GM12878 (cell line): ENCODE measurements around the gene CPNE4. TPM values are rescaled to one million over a fixed set of nuclear protein-coding genes. Genes with fewer than 3 reads are reported as not detected.
A peak's percentile ranks its signal among the peaks of the same experiment; 100 is the strongest.

Experiments
- ATAC-seq: fragments of 200-7000 bp; cut with Tn5 transposase; 3 replicates; pipeline ENCODE4 v1.9.1; 2020; ENCODE audit warnings: mild to moderate bottlenecking, moderate library complexity
- BruUV-seq: library from RNA; stranded (reverse); fragments of 400-500 nt; replicated peaks from 2 replicates; lab custom pipeline; 2021; lab: Mats Ljungman, UMichigan
- CTCF ChIA-PET: fragments of 300-600 bp; sonication (Branson Sonifier 250); formaldehyde crosslinking; extraction: SDS; loops from one replicate; lab custom pipeline; 2021; ENCODE audit warnings: inconsistent platforms; lab: Yijun Ruan, JAX
- POLR2A ChIA-PET: fragments of 350-600 bp; formaldehyde crosslinking; extraction: SDS; loops from one replicate; lab custom pipeline; 2021; ENCODE audit warnings: inconsistent platforms; lab: Charles Lee
- RAD21 ChIA-PET: fragments of 300-600 bp; sonication (Branson Sonifier 250); formaldehyde crosslinking; loops from one replicate; lab custom pipeline; 2023; ENCODE audit warnings: antibody characterized with exemption; ENCODE audit not compliant: unreplicated experiment; lab: Charles Lee
- SMC1A ChIA-PET: fragments of 300-600 bp; sonication (Branson Sonifier 250); formaldehyde crosslinking; loops from one replicate; lab custom pipeline; 2023; ENCODE audit not compliant: unreplicated experiment, uncharacterized antibody; lab: Charles Lee
- DNase-seq: peaks from one replicate; pipeline ENCODE4 v3.0.0-alpha.2; 2011; ENCODE audit warnings: low read depth, low spot score
- FAIRE-seq: peaks from 3 replicates; lab custom pipeline; 2011; peaks lifted over from hg19 to GRCh38; lab: Jason Lieb, UNC
- H2AFZ ChIP-seq: 2 replicates; pipeline ENCODE4 v1.6.0; 2011; ENCODE audit warnings: low read depth, low read length, control low read depth; ENCODE audit not compliant: control insufficient read depth
- H3K27ac ChIP-seq: 2 replicates; pipeline ENCODE4 v1.5.1; 2011; ENCODE audit warnings: control low read depth; ENCODE audit not compliant: control insufficient read depth, insufficient read depth
- H3K27me3 ChIP-seq, 2 experiments: replicated peaks in 1 of 2; 2 replicates each; pipeline versions ENCODE4 v1.6.0 to v1.6.1; 2011; ENCODE audit warnings: low read length in 1 of 2; ENCODE audit not compliant: control insufficient read depth in 2 of 2, insufficient read depth in 2 of 2
- H3K36me3 ChIP-seq, 2 experiments: 2 replicates each; pipeline ENCODE4 v1.5.1; 2011; ENCODE audit warnings: low read length in 1 of 2; ENCODE audit not compliant: control insufficient read depth in 2 of 2, insufficient read depth in 2 of 2
- H3K4me1 ChIP-seq: 2 replicates; pipeline ENCODE4 v1.6.1; 2011; ENCODE audit warnings: mild to moderate bottlenecking, low read length, moderate library complexity, mixed read lengths; ENCODE audit not compliant: control insufficient read depth, insufficient read depth
- H3K4me2 ChIP-seq: 2 replicates; pipeline ENCODE4 v1.6.0; 2011; ENCODE audit warnings: control low read depth; ENCODE audit not compliant: control insufficient read depth, insufficient read depth
- H3K4me3 ChIP-seq: fragments of 200-600 bp; sonication (generic); 2 replicates; pipeline ENCODE4 v1.5.1; 2016
- H3K79me2 ChIP-seq: 2 replicates; pipeline ENCODE4 v1.6.0; 2011; ENCODE audit warnings: low read length; ENCODE audit not compliant: control insufficient read depth, insufficient read depth
- H3K9ac ChIP-seq: 2 replicates; pipeline ENCODE4 v1.8.0; 2011; ENCODE audit warnings: low read length, control low read depth, mixed read lengths; ENCODE audit not compliant: control insufficient read depth, insufficient read depth
- H3K9me3 ChIP-seq: replicated peaks from 3 replicates; pipeline ENCODE4 v1.5.1; 2011; ENCODE audit warnings: mild to moderate bottlenecking, low read length; ENCODE audit not compliant: control insufficient read depth, insufficient read depth
- H4K20me1 ChIP-seq: 2 replicates; pipeline ENCODE4 v1.6.0; 2011; ENCODE audit not compliant: control insufficient read depth, insufficient read depth
- MTA2 ChIP-seq: fragments of 450-650 bp; IDR thresholded peaks from 2 replicates; pipeline ENCODE4 v1.6.1; 2016; ENCODE audit warnings: low read depth, mild to moderate bottlenecking, moderate library complexity
- NBN ChIP-seq: fragments of 450-650 bp; IDR thresholded peaks from 2 replicates; pipeline ENCODE4 v1.6.1; 2016
- POLR2AphosphoS2 ChIP-seq: IDR thresholded peaks from 2 replicates; pipeline ENCODE4 v1.6.1; 2011; ENCODE audit warnings: low read depth, mild to moderate bottlenecking, low read length, improper control_type of control experiment, moderate library complexity
- RAD51 ChIP-seq: fragments of 450-650 bp; IDR thresholded peaks from 2 replicates; pipeline ENCODE4 v1.6.1; 2016; ENCODE audit warnings: moderate library complexity, mild to moderate bottlenecking, inconsistent platforms
- RBBP5 ChIP-seq: fragments of 200-600 bp; sonication (generic); conservative IDR thresholded peaks from 2 replicates; pipeline ENCODE4 v1.6.1; 2016
- SREBF2 ChIP-seq: IDR thresholded peaks from 2 replicates; pipeline ENCODE4 v1.6.1; 2012; ENCODE audit warnings: mild to moderate bottlenecking, low read length
- TCF7 ChIP-seq: IDR thresholded peaks from 2 replicates; pipeline ENCODE4 v1.6.1; 2014; ENCODE audit warnings: antibody characterized with exemption, borderline replicate concordance
- ZZZ3 ChIP-seq: IDR thresholded peaks from 2 replicates; pipeline ENCODE4 v1.6.1; 2011; ENCODE audit warnings: low read depth; ENCODE audit not compliant: control insufficient read depth, insufficient read length
- WGBS: methylation state at CpG from one replicate; pipeline ENCODE4 v1.1.6; 2016; ENCODE audit warnings: low lambda C conversion rate; ENCODE audit not compliant: insufficient replicate concordance, insufficient coverage; ENCODE audit errors: missing lambda C conversion rate; 5-methylcytosine and 5-hydroxymethylcytosine counted together
- in situ Hi-C: fragments of 300-500 bp; cut with MboI; formaldehyde crosslinking; loops from 9 replicates; pipeline ENCODE4 v1.14.3; 2018; ENCODE audit warnings: mixed read lengths
- intact Hi-C: fragments of 100-400 bp; cut with micrococcal nuclease; formaldehyde crosslinking; loops from one replicate; pipeline ENCODE4 v1.14.2; 2022; ENCODE audit not compliant: unreplicated experiment
- polyA plus RNA-seq, 11 experiments: library from polyadenylated mRNA; depleted of rRNA in 4 of 11; unstranded in 6 of 11; stranded (reverse) in 5 of 11; fragments of >200 nt; fragmentation: Nextera tagmentation in 4 of 11; fragmentation: Illumina TruSeq in 1 of 11; extraction: Ambion mirVana in 4 of 11; extraction: Trizol in 1 of 11; gene quantifications; 1 replicate in 1 of 11; 2 replicates in 10 of 11; pipeline versions ENCODE4 v1.2.1 to v1.2.3, GENCODE V29; 2011 to 2016; ENCODE audit warnings: inconsistent platforms in 2 of 11, missing spikeins in 2 of 11, low read depth in 1 of 11
- total RNA-seq, 4 experiments: library from RNA; depleted of rRNA in 3 of 4; stranded (reverse); fragments of >200 nt in 3 of 4; fragmentation: Illumina TruSeq in 1 of 4; extraction: Trizol in 1 of 4; gene quantifications; 2 replicates each; pipeline versions ENCODE4 v1.2.1 to v1.2.3, GENCODE V29; 2013 to 2021
- TF ChIP-seq, protein P1 (sequence below): fragments of 450-650 bp; IDR thresholded peaks from 2 replicates; pipeline ENCODE4 v1.6.1; 2017; ENCODE audit warnings: mild to moderate bottlenecking, moderate library complexity
- TF ChIP-seq, protein P2 (sequence below): IDR thresholded peaks from 2 replicates; pipeline ENCODE4 v1.6.1; 2012; ENCODE audit warnings: improper control_type of control experiment, low read depth, low read length; ENCODE audit not compliant: insufficient replicate concordance
- TF ChIP-seq, protein P3 (sequence below): IDR thresholded peaks from 2 replicates; pipeline ENCODE4 v1.6.1; 2012; ENCODE audit warnings: low read depth, low read length, improper control_type of control experiment

The CPNE4 gene
- total and polyA plus RNA-seq, 10 of the 15 experiments (the other 5 are each of a cell fraction or from before 2014, with no cell fraction given), result 0.17 to 1.9 (median 0.48) TPM; not detected in 1

DNA sequence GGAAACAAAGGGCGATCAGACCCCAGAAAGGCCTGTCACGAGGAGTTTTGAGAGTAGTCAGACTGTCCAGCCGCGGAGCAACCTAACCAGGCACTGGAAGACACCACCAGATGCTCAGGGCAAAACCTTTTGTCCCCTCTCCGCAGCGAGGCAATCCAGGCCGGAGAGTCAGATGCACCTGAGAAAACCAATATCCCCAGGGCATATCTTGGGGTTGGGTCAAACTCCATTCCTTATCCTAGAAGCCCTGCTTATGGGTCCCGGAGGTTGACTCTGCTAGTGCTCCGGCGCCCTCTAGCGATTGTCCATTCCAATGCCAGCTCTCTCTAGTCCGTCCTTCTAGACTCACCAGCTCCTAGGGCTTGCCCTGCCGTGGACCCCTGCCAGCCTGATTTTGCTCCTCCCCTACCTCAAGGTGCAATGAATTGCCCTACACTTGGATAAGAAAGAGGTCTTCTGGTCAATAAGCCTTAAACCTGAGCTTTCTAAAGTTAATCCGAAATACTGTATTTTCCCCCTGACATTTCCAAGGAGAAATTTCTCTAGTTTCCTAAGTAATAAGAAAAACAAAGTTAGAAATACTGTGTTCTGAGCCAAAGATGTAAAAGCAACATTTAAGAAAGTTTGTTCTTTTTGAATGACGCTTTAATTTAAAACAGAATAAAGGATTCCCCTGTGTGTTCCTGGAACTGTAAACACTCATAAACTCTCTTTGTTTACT lies 5.5 kb downstream of the CPNE4 start (continued):
- TF ChIP-seq, protein P1, sequence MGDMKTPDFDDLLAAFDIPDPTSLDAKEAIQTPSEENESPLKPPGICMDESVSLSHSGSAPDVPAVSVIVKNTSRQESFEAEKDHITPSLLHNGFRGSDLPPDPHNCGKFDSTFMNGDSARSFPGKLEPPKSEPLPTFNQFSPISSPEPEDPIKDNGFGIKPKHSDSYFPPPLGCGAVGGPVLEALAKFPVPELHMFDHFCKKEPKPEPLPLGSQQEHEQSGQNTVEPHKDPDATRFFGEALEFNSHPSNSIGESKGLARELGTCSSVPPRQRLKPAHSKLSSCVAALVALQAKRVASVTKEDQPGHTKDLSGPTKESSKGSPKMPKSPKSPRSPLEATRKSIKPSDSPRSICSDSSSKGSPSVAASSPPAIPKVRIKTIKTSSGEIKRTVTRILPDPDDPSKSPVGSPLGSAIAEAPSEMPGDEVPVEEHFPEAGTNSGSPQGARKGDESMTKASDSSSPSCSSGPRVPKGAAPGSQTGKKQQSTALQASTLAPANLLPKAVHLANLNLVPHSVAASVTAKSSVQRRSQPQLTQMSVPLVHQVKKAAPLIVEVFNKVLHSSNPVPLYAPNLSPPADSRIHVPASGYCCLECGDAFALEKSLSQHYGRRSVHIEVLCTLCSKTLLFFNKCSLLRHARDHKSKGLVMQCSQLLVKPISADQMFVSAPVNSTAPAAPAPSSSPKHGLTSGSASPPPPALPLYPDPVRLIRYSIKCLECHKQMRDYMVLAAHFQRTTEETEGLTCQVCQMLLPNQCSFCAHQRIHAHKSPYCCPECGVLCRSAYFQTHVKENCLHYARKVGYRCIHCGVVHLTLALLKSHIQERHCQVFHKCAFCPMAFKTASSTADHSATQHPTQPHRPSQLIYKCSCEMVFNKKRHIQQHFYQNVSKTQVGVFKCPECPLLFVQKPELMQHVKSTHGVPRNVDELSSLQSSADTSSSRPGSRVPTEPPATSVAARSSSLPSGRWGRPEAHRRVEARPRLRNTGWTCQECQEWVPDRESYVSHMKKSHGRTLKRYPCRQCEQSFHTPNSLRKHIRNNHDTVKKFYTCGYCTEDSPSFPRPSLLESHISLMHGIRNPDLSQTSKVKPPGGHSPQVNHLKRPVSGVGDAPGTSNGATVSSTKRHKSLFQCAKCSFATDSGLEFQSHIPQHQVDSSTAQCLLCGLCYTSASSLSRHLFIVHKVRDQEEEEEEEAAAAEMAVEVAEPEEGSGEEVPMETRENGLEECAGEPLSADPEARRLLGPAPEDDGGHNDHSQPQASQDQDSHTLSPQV, result peak; percentile 33; the same call in 1 of the 2 replicates
- TF ChIP-seq, all 136 proteins: peak for 6

DNA sequence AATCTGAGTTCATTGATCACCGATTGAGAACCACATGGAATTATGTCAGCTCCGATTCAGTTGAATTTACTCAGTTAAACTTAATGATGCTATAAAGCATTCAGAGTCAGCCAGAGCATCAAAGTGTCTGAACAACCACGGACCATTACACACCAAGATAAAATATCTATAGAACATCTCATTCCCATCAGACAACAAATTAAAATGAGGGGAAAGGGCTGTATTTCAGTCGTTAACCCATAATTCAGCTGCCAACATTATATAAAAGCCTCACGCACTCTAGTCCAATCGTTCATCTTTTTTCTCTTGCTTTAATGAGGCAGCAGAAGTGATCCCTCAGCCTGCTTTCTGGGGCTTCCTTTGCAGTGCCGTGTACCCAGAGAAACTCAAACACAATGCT lies 11.9 kb downstream of the CPNE4 start:
- Histone ChIP-seq H3K4me3 (no peak overlapping the region), H3K27me3 (no peaks in the 10 kb centered on the region; a peak in 1 of 4 replicates), H3K79me2 (no peaks in the 10 kb centered on the region), H2AFZ (no peak overlapping the region), H3K36me3 (no peaks in the 10 kb centered on the region), H3K4me1 (no peaks in the 10 kb centered on the region), H3K4me2 (no peak overlapping the region), H4K20me1 (no peaks in the 10 kb centered on the region), H3K27ac (no peak overlapping the region), H3K9ac (no peak overlapping the region), H3K9me3 (no peaks in the 10 kb centered on the region)
- ATAC-seq (no peak), DNase-seq (no peak), FAIRE-seq (no peak)
- 39% methylated on average over 7 of the region's 7 CpGs for WGBS
- BruUV-seq, result no TSS peak
- ChIA-PET SMC1A (no interaction called here), POLR2A (no interaction called here), RAD21 (interaction anchor here (0.6 kb wide), 1 partner anchor 473 kb away, joined by 3 read pairs; no protein-coding TSS in a partner anchor), CTCF (interaction anchor here (1.8 kb wide), 1 partner anchor 15 kb away, joined by 4 read pairs; no protein-coding TSS in a partner anchor)
- intact Hi-C loops (no loop called here), in situ Hi-C loops (loop anchor here (5.0 kb wide), 1 partner anchor 976 kb away; no protein-coding TSS in a partner anchor)
- no peak for TF ChIP-seq RAD51
- no peak for TF ChIP-seq MTA2
- TF ChIP-seq, protein P2, sequence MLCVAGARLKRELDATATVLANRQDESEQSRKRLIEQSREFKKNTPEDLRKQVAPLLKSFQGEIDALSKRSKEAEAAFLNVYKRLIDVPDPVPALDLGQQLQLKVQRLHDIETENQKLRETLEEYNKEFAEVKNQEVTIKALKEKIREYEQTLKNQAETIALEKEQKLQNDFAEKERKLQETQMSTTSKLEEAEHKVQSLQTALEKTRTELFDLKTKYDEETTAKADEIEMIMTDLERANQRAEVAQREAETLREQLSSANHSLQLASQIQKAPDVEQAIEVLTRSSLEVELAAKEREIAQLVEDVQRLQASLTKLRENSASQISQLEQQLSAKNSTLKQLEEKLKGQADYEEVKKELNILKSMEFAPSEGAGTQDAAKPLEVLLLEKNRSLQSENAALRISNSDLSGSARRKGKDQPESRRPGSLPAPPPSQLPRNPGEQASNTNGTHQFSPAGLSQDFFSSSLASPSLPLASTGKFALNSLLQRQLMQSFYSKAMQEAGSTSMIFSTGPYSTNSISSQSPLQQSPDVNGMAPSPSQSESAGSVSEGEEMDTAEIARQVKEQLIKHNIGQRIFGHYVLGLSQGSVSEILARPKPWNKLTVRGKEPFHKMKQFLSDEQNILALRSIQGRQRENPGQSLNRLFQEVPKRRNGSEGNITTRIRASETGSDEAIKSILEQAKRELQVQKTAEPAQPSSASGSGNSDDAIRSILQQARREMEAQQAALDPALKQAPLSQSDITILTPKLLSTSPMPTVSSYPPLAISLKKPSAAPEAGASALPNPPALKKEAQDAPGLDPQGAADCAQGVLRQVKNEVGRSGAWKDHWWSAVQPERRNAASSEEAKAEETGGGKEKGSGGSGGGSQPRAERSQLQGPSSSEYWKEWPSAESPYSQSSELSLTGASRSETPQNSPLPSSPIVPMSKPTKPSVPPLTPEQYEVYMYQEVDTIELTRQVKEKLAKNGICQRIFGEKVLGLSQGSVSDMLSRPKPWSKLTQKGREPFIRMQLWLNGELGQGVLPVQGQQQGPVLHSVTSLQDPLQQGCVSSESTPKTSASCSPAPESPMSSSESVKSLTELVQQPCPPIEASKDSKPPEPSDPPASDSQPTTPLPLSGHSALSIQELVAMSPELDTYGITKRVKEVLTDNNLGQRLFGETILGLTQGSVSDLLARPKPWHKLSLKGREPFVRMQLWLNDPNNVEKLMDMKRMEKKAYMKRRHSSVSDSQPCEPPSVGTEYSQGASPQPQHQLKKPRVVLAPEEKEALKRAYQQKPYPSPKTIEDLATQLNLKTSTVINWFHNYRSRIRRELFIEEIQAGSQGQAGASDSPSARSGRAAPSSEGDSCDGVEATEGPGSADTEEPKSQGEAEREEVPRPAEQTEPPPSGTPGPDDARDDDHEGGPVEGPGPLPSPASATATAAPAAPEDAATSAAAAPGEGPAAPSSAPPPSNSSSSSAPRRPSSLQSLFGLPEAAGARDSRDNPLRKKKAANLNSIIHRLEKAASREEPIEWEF, result no peak
- no peak for TF ChIP-seq TCF7
- TF ChIP-seq RBBP5, result no peak
- no peak for TF ChIP-seq SREBF2
- TF ChIP-seq POLR2AphosphoS2, result no peak
- TF ChIP-seq, protein P3, sequence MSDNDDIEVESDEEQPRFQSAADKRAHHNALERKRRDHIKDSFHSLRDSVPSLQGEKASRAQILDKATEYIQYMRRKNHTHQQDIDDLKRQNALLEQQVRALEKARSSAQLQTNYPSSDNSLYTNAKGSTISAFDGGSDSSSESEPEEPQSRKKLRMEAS, result no peak
- TF ChIP-seq ZZZ3, result no peak
- no peak for TF ChIP-seq NBN
